HL-60 (cell line): ENCODE data around the gene VAX1.

Experiments
- DNase-seq, 2 experiments: peaks; one replicate each; pipeline ENCODE4 v3.0.0-alpha.2; 2010 to 2020; ENCODE audit warnings: low read depth in 1 of 2, low spot score in 1 of 2
- H3K27ac ChIP-seq: fragments of 250-450 bp; sonication (Bioruptor Pico); replicated peaks from 2 replicates; pipeline ENCODE4 v1.5.1; 2020; ENCODE audit warnings: mild to moderate bottlenecking, moderate library complexity
- H3K27me3 ChIP-seq: fragments of 250-450 bp; sonication (Bioruptor Pico); 2 replicates; pipeline ENCODE4 v1.5.1; 2021; ENCODE audit warnings: mild to moderate bottlenecking, moderate library complexity; ENCODE audit not compliant: insufficient read depth, poor library complexity, severe bottlenecking
- H3K4me3 ChIP-seq: replicated peaks from 2 replicates; pipeline ENCODE4 v1.5.1; 2011; ENCODE audit warnings: mild to moderate bottlenecking, control low read depth, low read length; ENCODE audit not compliant: insufficient read depth
- GABPA ChIP-seq: IDR thresholded peaks from 2 replicates; pipeline ENCODE4 v1.6.1; 2012; ENCODE audit warnings: low read depth
- POLR2AphosphoS5 ChIP-seq: IDR thresholded peaks from 2 replicates; pipeline ENCODE4 v1.6.1; 2012; ENCODE audit warnings: low read depth
- SPI1 ChIP-seq: IDR thresholded peaks from 2 replicates; pipeline ENCODE4 v1.6.1; 2012; ENCODE audit warnings: low read depth, mild to moderate bottlenecking, borderline replicate concordance
- TF ChIP-seq, protein P1 (sequence below): IDR thresholded peaks from 2 replicates; pipeline ENCODE4 v1.6.1; 2012; ENCODE audit warnings: low read depth; ENCODE audit not compliant: insufficient replicate concordance
- TF ChIP-seq, protein P2 (sequence below): IDR thresholded peaks from one replicate; pipeline ENCODE4 v1.5.1; 2011; ENCODE audit warnings: low read length, control low read depth, inconsistent platforms; ENCODE audit not compliant: insufficient read depth

Gene VAX1

DNA sequence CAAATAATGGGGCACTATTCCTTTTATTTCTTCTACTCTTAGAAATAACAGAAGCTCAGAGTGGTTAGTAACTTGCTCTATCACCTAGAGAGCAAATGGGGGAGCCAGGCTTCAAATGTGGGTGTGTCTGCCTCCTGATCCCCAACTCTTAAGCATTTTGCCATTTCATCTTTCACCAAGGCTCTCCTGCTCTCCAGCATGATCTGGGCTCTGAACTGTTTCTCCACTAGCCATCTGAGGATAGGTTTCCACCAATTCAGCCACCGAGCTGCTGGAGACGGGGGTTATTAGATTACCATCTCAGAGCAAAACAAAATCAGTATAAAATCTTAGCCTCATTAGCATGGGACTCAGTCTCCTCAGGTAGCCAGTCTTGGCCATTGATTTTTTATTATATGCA, 20.2 kb upstream of the VAX1 start:
- peaks cover 59% of the 10 kb centered on the region for H3K27me3 ChIP-seq
- H3K27ac ChIP-seq: no peak overlapping the region
- H3K4me3 ChIP-seq: no peak overlapping the region
- TF ChIP-seq POLR2AphosphoS5 (no peak), SPI1 (no peak), GABPA (no peak)
- TF ChIP-seq, protein P1, sequence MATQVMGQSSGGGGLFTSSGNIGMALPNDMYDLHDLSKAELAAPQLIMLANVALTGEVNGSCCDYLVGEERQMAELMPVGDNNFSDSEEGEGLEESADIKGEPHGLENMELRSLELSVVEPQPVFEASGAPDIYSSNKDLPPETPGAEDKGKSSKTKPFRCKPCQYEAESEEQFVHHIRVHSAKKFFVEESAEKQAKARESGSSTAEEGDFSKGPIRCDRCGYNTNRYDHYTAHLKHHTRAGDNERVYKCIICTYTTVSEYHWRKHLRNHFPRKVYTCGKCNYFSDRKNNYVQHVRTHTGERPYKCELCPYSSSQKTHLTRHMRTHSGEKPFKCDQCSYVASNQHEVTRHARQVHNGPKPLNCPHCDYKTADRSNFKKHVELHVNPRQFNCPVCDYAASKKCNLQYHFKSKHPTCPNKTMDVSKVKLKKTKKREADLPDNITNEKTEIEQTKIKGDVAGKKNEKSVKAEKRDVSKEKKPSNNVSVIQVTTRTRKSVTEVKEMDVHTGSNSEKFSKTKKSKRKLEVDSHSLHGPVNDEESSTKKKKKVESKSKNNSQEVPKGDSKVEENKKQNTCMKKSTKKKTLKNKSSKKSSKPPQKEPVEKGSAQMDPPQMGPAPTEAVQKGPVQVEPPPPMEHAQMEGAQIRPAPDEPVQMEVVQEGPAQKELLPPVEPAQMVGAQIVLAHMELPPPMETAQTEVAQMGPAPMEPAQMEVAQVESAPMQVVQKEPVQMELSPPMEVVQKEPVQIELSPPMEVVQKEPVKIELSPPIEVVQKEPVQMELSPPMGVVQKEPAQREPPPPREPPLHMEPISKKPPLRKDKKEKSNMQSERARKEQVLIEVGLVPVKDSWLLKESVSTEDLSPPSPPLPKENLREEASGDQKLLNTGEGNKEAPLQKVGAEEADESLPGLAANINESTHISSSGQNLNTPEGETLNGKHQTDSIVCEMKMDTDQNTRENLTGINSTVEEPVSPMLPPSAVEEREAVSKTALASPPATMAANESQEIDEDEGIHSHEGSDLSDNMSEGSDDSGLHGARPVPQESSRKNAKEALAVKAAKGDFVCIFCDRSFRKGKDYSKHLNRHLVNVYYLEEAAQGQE: no peak
- DNase-seq: no peak

DNA sequence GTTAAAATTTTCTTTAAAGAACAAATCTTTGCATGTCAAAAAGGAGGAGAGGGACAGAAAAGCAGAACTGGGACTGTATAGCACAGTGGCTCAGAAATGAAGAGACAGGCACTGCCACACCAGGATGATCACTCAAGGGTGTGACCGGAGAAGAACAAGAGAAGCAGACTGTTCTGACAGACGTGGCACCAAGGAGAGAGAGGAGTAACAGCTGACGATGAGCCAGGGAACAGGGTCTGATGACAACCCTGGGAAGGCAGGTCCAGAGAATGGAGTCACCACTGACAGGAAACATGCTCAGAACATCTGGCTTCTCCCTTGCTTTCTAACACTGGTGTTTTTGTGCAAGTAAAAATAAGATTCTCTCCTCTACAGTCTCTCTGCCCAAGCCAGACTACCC, 14.6 kb upstream of the VAX1 start:
- Histone ChIP-seq H3K4me3 (no peak overlapping the region), H3K27ac (no peak overlapping the region), H3K27me3 (peaks cover 12% of the 10 kb centered on the region)
- no peak for DNase-seq
- no peak for TF ChIP-seq SPI1
- TF ChIP-seq POLR2AphosphoS5: no peak

DNA sequence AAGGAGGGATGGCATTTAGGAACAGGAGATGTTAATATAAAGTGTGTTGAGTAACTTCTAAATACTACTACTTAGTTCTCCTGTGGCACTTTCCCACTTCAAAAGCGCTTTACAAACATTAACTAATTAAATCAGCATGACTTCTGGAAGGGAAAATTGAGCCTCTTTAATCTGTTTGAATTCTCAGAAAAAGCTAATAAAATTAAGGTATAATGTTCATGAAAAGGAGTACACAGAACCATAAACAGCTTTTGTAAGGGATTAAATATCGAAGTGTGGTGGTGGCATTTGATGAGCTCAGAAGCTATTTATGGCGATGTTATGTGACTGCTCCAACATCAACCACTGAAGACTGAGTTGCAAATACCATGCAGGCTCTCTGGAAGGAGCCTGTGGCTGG, 10.2 kb upstream of the VAX1 start:
- Histone ChIP-seq H3K27me3 (peaks cover 8% of the 10 kb centered on the region), H3K27ac (no peak overlapping the region), H3K4me3 (no peak overlapping the region)
- TF ChIP-seq, protein P2, sequence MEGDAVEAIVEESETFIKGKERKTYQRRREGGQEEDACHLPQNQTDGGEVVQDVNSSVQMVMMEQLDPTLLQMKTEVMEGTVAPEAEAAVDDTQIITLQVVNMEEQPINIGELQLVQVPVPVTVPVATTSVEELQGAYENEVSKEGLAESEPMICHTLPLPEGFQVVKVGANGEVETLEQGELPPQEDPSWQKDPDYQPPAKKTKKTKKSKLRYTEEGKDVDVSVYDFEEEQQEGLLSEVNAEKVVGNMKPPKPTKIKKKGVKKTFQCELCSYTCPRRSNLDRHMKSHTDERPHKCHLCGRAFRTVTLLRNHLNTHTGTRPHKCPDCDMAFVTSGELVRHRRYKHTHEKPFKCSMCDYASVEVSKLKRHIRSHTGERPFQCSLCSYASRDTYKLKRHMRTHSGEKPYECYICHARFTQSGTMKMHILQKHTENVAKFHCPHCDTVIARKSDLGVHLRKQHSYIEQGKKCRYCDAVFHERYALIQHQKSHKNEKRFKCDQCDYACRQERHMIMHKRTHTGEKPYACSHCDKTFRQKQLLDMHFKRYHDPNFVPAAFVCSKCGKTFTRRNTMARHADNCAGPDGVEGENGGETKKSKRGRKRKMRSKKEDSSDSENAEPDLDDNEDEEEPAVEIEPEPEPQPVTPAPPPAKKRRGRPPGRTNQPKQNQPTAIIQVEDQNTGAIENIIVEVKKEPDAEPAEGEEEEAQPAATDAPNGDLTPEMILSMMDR: no peak
- TF ChIP-seq, protein P1: no peak
- TF ChIP-seq POLR2AphosphoS5 (no peak), GABPA (no peak), SPI1 (no peak)
- DNase-seq: no peak

DNA sequence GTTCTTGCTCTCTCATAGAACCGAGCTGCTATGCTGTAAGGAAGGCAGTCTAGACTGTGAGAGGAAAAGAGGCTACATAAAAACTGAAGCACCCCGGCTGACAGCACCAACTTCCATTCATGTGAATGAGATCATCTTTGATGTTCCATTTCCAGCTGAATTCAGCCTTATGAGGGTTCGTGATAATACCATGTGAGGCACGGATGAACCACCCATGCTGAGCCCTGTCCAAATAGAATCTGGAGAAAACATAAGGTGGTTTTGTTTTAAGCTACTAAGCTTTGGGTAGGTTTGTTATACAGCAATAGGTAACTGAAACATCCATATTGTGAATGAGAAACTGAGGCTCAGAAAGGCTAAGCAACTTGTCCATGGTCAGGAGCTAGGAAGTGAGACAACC, 6.9 kb upstream of the VAX1 start:
- no peak overlapping the region for H3K4me3 ChIP-seq
- H3K27ac ChIP-seq: no peak overlapping the region
- DNase-seq: no peak
- TF ChIP-seq POLR2AphosphoS5: no peak
- TF ChIP-seq, protein P2: no peak
- TF ChIP-seq, protein P1: no peak
- no peak for TF ChIP-seq SPI1
- no peak for TF ChIP-seq GABPA
- peaks cover 29% of the 10 kb centered on the region for H3K27me3 ChIP-seq
